Stimulated activated CD4-positive, alpha-beta T cell treated with anti-CD3 and anti-CD28 coated beads, Interleukin-1b, Interleukin-23, amount 100 ng/mL, for 4 hours (primary cell): Measurements from ENCODE around the gene ACP7.
A peak's percentile ranks its signal among the peaks of the same experiment; 100 is the strongest.
"Not testable (repeated sequence)": the region's sequence is repeated elsewhere in the genome, so short reads cannot be mapped to it uniquely, and the experiment has no call there.

Experiments
- DNase-seq, 2 donors: peaks; one replicate each; pipeline ENCODE4 v3.0.0-alpha.2; 2020; ENCODE audit warnings: low read depth in 2 of 2

Gene ACP7

GRCh38 chr19:39106194-39106593, 22.0 kb downstream of the ACP7 start:
- DNase-seq: no peak

GRCh38 chr19:39109641-39110040, 25.5 kb downstream of the ACP7 start:
- DNase-seq: no peak

- peak; percentile 70 for DNase-seq
These were observed 26.2 kb downstream of the ACP7 start for GRCh38 chr19:39110263-39110967.

GRCh38 chr19:39111593-39112199, 27.5 kb downstream of the ACP7 start:
- no peak for DNase-seq

- no peak for DNase-seq
These were observed 28.2 kb downstream of the ACP7 start for GRCh38 chr19:39112338-39112890.

- no peak for DNase-seq
These were observed 29.0 kb downstream of the ACP7 start for GRCh38 chr19:39113199-39113598.

- no peak for DNase-seq
These were observed 31.1 kb downstream of the ACP7 start for GRCh38 chr19:39115105-39115847.

GRCh38 chr19:39117023-39117422, 32.9 kb downstream of the ACP7 start:
- not testable (repeated sequence) for DNase-seq

GRCh38 chr19:39119830-39120229, 35.7 kb downstream of the ACP7 start:
- no peak for DNase-seq

GRCh38 chr19:39122934-39123731, 39.0 kb downstream of the ACP7 start:
- no peak for DNase-seq

- DNase-seq: no peak
These were observed 40.1 kb downstream of the ACP7 start for GRCh38 chr19:39124136-39124764.

GRCh38 chr19:39125199-39125553, 41.0 kb downstream of the ACP7 start:
- no peak for DNase-seq

- peak; percentile 90 to 97 for DNase-seq
These were observed 41.6 kb downstream of the ACP7 start, which contains the start of gene PAK4 for GRCh38 chr19:39125554-39126311. Gene PAK4, plus strand, starts transcription at chr19:39125786. Its CDS starts 43,768 bp downstream, at chr19:39169554.

GRCh38 chr19:39126312-39127187, 42.4 kb downstream of the ACP7 start:
- DNase-seq: no peak

GRCh38 chr19:39127812-39128515, 43.8 kb downstream of the ACP7 start:
- DNase-seq: no peak

GRCh38 chr19:39128516-39129079, 44.4 kb downstream of the ACP7 start:
- DNase-seq: no peak

- no peak for DNase-seq
These were observed 44.9 kb downstream of the ACP7 start for GRCh38 chr19:39129116-39129515.
